Measurements from ENCODE around the gene NOVA2. TPM values are rescaled to one million over a fixed set of nuclear protein-coding genes. Genes with fewer than 3 reads are reported as not detected.

NOVA2 gene
- total RNA-seq, 1 experiment from 2014 or later, result 11.3 TPM

DNA sequence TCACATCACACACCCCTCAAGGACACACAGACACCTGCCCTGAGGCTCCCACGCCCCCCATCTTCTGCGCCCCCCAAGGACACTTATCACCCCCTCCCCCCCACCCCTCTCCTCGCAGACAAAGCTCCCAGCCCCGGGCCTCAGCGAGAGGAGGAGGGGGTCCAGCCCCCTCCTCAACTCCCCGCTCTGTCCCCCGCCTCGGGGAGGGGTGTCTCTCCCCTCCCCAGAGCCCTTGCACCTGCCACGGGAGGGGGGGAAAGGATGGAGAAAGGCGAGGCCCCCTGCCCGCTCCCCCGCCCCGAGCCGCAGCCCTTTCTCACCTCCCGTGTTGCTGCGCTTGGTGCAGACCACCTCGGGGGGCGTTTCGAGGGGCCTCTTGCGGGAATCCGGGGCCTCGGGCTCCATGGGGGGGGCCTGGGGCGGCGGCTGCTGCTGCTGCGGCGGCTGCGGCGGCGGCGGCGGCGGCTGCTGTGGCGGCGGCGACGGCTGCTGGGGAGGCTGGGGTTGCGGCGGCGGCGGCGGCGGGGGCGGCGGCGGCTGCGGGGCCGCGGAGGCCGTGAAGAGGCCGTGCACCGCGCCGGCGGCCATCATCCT, 621 bp downstream of the NOVA2 start:
- TF ChIP-seq, protein P1, sequence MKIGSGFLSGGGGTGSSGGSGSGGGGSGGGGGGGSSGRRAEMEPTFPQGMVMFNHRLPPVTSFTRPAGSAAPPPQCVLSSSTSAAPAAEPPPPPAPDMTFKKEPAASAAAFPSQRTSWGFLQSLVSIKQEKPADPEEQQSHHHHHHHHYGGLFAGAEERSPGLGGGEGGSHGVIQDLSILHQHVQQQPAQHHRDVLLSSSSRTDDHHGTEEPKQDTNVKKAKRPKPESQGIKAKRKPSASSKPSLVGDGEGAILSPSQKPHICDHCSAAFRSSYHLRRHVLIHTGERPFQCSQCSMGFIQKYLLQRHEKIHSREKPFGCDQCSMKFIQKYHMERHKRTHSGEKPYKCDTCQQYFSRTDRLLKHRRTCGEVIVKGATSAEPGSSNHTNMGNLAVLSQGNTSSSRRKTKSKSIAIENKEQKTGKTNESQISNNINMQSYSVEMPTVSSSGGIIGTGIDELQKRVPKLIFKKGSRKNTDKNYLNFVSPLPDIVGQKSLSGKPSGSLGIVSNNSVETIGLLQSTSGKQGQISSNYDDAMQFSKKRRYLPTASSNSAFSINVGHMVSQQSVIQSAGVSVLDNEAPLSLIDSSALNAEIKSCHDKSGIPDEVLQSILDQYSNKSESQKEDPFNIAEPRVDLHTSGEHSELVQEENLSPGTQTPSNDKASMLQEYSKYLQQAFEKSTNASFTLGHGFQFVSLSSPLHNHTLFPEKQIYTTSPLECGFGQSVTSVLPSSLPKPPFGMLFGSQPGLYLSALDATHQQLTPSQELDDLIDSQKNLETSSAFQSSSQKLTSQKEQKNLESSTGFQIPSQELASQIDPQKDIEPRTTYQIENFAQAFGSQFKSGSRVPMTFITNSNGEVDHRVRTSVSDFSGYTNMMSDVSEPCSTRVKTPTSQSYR (CRISPR knock-in tag; IDR thresholded peaks at IDR 0.05), result no peak
- TF ChIP-seq SP1 (CRISPR knock-in tag; conservative IDR thresholded peaks at IDR 0.05) (no peak), FOXP1 (CRISPR knock-in tag; IDR thresholded peaks at IDR 0.05; ENCODE audit: borderline replicate concordance) (no peak), RORB (CRISPR knock-in tag; IDR thresholded peaks at IDR 0.05) (no peak), SOX15 (CRISPR knock-in tag; IDR thresholded peaks at IDR 0.05) (no peak), ZNF512 (CRISPR knock-in tag; IDR thresholded peaks at IDR 0.05; ENCODE audit: borderline replicate concordance) (no peak), ZNF396 (CRISPR knock-in tag; IDR thresholded peaks at IDR 0.05; ENCODE audit: borderline replicate concordance) (no peak), AFF4 (CRISPR knock-in tag; IDR thresholded peaks at IDR 0.05; ENCODE audit: borderline replicate concordance) (no peak), TP53 (CRISPR knock-in tag; IDR thresholded peaks at IDR 0.05) (no peak), NFATC4 (CRISPR knock-in tag; IDR thresholded peaks at IDR 0.05) (no peak), RELA (CRISPR knock-in tag; IDR thresholded peaks at IDR 0.05; ENCODE audit: borderline replicate concordance) (no peak), NFYB (CRISPR knock-in tag; conservative IDR thresholded peaks at IDR 0.05; ENCODE audit: low read depth) (no peak)
- TF ChIP-seq, protein P2, sequence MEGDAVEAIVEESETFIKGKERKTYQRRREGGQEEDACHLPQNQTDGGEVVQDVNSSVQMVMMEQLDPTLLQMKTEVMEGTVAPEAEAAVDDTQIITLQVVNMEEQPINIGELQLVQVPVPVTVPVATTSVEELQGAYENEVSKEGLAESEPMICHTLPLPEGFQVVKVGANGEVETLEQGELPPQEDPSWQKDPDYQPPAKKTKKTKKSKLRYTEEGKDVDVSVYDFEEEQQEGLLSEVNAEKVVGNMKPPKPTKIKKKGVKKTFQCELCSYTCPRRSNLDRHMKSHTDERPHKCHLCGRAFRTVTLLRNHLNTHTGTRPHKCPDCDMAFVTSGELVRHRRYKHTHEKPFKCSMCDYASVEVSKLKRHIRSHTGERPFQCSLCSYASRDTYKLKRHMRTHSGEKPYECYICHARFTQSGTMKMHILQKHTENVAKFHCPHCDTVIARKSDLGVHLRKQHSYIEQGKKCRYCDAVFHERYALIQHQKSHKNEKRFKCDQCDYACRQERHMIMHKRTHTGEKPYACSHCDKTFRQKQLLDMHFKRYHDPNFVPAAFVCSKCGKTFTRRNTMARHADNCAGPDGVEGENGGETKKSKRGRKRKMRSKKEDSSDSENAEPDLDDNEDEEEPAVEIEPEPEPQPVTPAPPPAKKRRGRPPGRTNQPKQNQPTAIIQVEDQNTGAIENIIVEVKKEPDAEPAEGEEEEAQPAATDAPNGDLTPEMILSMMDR (IDR thresholded peaks at IDR 0.05), result no peak
- ChIA-PET CTCF (interaction anchor here (0.7 to 1.9 kb wide), 2 partner anchors 12 to 198 kb away, joined by 4 to 11 read pairs; no protein-coding TSS in a partner anchor), POLR2A (interaction anchor here (0.6 kb wide), 1 partner anchor 20 kb away, joined by 3 read pairs; no protein-coding TSS in a partner anchor)
- Mint-ChIP-seq H3K9me3 (no peaks in the 10 kb centered on the region), H3K4me1 (peaks cover 16% of the 10 kb centered on the region), H3K36me3 (no peaks in the 10 kb centered on the region), H3K4me3 (peak overlapping the region; percentile 59), H3K27ac (no peak overlapping the region), H3K27me3 (ENCODE audit: low read depth) (peaks cover 85% of the 10 kb centered on the region)
- DNase-seq (ENCODE audit: low spot score), result peak; percentile 32
- ATAC-seq, result no peak
